HepG2 (cell line): Measurements from ENCODE around the gene BEST2. TPM values are rescaled to one million over a fixed set of nuclear protein-coding genes. Genes with fewer than 3 reads are reported as not detected.

Source experiments
- AHDC1 ChIP-seq: sonication (generic); formaldehyde crosslinking; IDR thresholded peaks from 2 replicates; pipeline ENCODE4 v1.5.1; 2020; ENCODE audit warnings: mild to moderate bottlenecking, missing genetic modification reagents, borderline replicate concordance
- ATF2 ChIP-seq: sonication (generic); formaldehyde crosslinking; IDR thresholded peaks from 2 replicates; pipeline ENCODE4 v1.4.0; 2020; ENCODE audit warnings: missing genetic modification reagents
- CEBPZ ChIP-seq: IDR thresholded peaks from 2 replicates; pipeline ENCODE4 v1.6.1; 2012; ENCODE audit warnings: low read length, improper control_type of control experiment
- KMT2B ChIP-seq: IDR thresholded peaks from 2 replicates; pipeline ENCODE4 v1.6.1; 2016; ENCODE audit warnings: missing genetic modification reagents, missing compliant biosample characterization
- PHF21A ChIP-seq: sonication (generic); formaldehyde crosslinking; IDR thresholded peaks from 2 replicates; pipeline ENCODE4 v1.5.0; 2020; ENCODE audit warnings: mild to moderate bottlenecking, missing genetic modification reagents
- SUZ12 ChIP-seq: fragments of 150-350 bp; IDR thresholded peaks from 2 replicates; pipeline ENCODE4 v1.6.1; 2014; ENCODE audit warnings: low read depth, low read length
- SYNCRIP ChIP-seq: fragments of 200-400 bp; formaldehyde crosslinking; IDR thresholded peaks from 2 replicates; pipeline ENCODE4 v1.6.1; 2018; ENCODE audit warnings: mild to moderate bottlenecking, low read depth, low read length; ENCODE audit not compliant: insufficient read depth
- TERF1 ChIP-seq: sonication (generic); formaldehyde crosslinking; IDR thresholded peaks from 2 replicates; pipeline ENCODE4 v1.8.0; 2022; ENCODE audit warnings: mild to moderate bottlenecking, missing genetic modification reagents, moderate library complexity
- ZBTB26 ChIP-seq: IDR thresholded peaks from 2 replicates; pipeline ENCODE4 v1.6.1; 2016; ENCODE audit warnings: missing compliant biosample characterization, missing genetic modification reagents, borderline replicate concordance
- ZFP36L1 ChIP-seq: sonication (generic); formaldehyde crosslinking; IDR thresholded peaks from 2 replicates; pipeline ENCODE4 v1.8.0; 2022; ENCODE audit warnings: mild to moderate bottlenecking, missing genetic modification reagents, moderate library complexity
- ZNF484 ChIP-seq: sonication (generic); formaldehyde crosslinking; IDR thresholded peaks from 2 replicates; pipeline ENCODE4 v1.5.1; 2020; ENCODE audit warnings: mild to moderate bottlenecking, low read depth, missing genetic modification reagents, borderline replicate concordance
- ZSCAN21 ChIP-seq: sonication (generic); formaldehyde crosslinking; IDR thresholded peaks from 2 replicates; pipeline ENCODE4 v1.8.0; 2022; ENCODE audit warnings: mild to moderate bottlenecking, missing genetic modification reagents, moderate library complexity, borderline replicate concordance
- polyA plus RNA-seq, 8 experiments: library from polyadenylated mRNA; depleted of rRNA in 3 of 8; stranded (reverse) in 7 of 8; unstranded in 1 of 8; fragments of >200 nt; fragmentation: Illumina TruSeq in 4 of 8; extraction: Trizol in 4 of 8; gene quantifications; 2 replicates each; pipeline versions ENCODE4 v1.2.1 to v1.2.3, GENCODE V29; 2011 to 2016; ENCODE audit warnings: low read depth in 4 of 8, missing spikeins in 1 of 8, mixed read lengths in 1 of 8; ENCODE audit not compliant: insufficient read depth in 1 of 8
- total RNA-seq, 5 experiments: library from RNA; depleted of rRNA; stranded (reverse); fragments of >200 nt; fragmentation: Illumina TruSeq; extraction: Trizol; gene quantifications; 2 replicates each; pipeline ENCODE4 v1.2.3, GENCODE V29; 2016; ENCODE audit warnings: low read depth in 1 of 5

Gene BEST2
- total and polyA plus RNA-seq, 2 of the 13 experiments (the other 11 are each of a cell fraction or from before 2014, with no cell fraction given): not detected

- TF ChIP-seq TERF1 (0 out of 2 replicates have a peak, but pooled peaks have one; percentile 67), SYNCRIP (no peak), PHF21A (peak; percentile 84; the same call in 1 of the 2 replicates), SUZ12 (no peak), ZSCAN21 (peak; percentile 85), ZBTB26 (CRISPR knock-in tag) (peak; percentile 67; the same call in 1 of the 2 replicates), CEBPZ (no peak), AHDC1 (CRISPR knock-in tag) (no peak), KMT2B (CRISPR knock-in tag) (peak; percentile 81), ZNF484 (no peak), ATF2 (CRISPR knock-in tag) (peak; percentile 73; the same call in 1 of the 2 replicates), ZFP36L1 (no peak)
Measured at GRCh38 chr19:12791345-12792050, 39.9 kb downstream of the BEST2 start, which contains the start of gene JUNB (continued).
